HG03342 (cell line): ENCODE measurements around the gene CCL14.
"Not testable (repeated sequence)": the region's sequence is repeated elsewhere in the genome, so short reads cannot be mapped to it uniquely, and the experiment has no call there.

Experiments used
- ATAC-seq: cut with Tn5 transposase; IDR thresholded peaks from one replicate; pipeline ENCODE4 v1.9.1; 2021; ENCODE audit warnings: mild to moderate bottlenecking, moderate library complexity; ENCODE audit not compliant: unreplicated experiment

CCL14 gene

DNA sequence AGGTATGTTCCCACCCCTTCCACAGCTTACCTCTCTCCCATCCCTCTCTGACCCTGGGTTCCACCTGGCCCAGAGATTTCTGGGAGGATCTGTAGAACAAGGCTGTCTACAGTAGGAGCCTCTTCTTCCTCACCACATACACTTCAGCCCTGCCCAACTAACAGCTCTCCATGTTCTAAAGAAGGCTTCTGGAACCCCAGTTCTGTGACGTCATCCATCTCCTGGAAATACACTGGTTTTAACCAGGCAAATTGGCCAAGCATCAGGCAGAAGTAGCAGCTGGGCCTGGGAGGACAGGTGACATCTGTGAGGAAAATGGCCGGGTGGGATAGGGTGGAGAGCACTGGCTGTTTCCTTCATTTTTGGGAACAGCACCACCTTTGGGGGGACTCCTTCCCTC lies 43.0 kb downstream of the CCL14 start, which contains the start of gene LYZL6:
LYZL6 (minus strand) TSS at position 177 of the 400 bp plus-strand sequence. CDS start 4,357 bp downstream, outside the sequence.
- no peak for ATAC-seq

- ATAC-seq: no peak
Observed at GRCh38 chr17:35942588-35943186, 43.8 kb downstream of the CCL14 start.

- not testable (repeated sequence) for ATAC-seq
Observed at GRCh38 chr17:35938492-35938891, 48.0 kb downstream of the CCL14 start.

DNA sequence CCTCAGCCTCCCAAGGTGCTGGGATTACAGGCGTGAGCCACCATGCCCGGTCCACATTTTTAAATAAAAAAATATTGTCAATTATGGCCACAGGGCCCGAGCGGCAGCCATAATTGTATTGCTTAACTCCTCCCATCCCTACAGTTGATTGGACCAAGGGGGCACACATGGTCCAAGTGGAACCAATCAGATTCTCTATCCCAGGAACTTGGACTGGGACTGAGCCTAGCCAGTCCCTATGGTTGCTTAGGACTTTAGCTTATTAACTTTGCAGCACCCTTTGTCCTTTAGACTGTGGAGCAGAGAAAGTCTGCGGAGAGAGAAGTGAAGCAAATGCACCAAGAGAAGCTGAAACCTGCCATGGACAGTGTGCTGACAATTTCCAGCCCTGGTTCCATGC lies 50.5 kb downstream of the CCL14 start:
- ATAC-seq: no peak

DNA sequence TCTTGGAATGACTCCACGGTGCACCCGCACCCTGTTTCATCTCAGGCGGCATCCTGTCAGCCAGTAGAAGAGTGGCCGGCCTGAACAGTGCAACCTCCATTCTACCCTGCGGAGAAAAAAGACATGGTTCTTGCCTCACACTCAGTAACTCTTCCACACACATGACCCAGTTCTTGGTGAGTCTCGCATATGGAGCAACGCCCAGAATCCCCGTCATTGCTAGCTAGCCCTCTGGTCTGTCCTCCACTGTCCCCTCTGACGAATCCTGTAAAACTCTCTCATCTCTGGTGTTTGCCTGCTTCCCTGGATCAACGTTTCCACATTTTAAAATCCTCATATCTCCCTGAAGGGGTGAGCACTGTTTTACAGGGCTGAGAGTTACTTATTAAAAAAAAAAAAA lies 51.8 kb downstream of the CCL14 start:
- ATAC-seq: no peak
